ENCODE data around the gene PPP2CA. TPM values are rescaled to one million over a fixed set of nuclear protein-coding genes. Genes with fewer than 3 reads are reported as not detected.

Gene PPP2CA
- total RNA-seq, 1 donor = 76.6 TPM

- TF ChIP-seq CTCF (IDR thresholded peaks at IDR 0.05; ENCODE audit: insufficient read depth, low read length) = no peak
- no peak for DNase-seq (ENCODE audit: low read depth)
- H3K4me3 ChIP-seq (ENCODE audit: low read depth, low read length) = no peak overlapping the region
Observed at GRCh38 chr5:134189031-134189430, 36.8 kb downstream of the PPP2CA start.

GRCh38 chr5:134188092-134188491 is 37.8 kb downstream of the PPP2CA start:
- no peak for TF ChIP-seq CTCF (IDR thresholded peaks at IDR 0.05; ENCODE audit: insufficient read depth, low read length)
- no peak overlapping the region for H3K4me3 ChIP-seq (ENCODE audit: low read depth, low read length)
- DNase-seq (ENCODE audit: low read depth) = no peak

GRCh38 chr5:134184155-134185135 is 41.4 kb downstream of the PPP2CA start:
- peak; percentile 96 for TF ChIP-seq CTCF (IDR thresholded peaks at IDR 0.05; ENCODE audit: insufficient read depth, low read length)
- H3K4me3 ChIP-seq (ENCODE audit: low read depth, low read length) = no peak overlapping the region
- peak; percentile 73 for DNase-seq (ENCODE audit: low read depth)

GRCh38 chr5:134183481-134183880 is 42.4 kb downstream of the PPP2CA start:
- no peak for DNase-seq (ENCODE audit: low read depth)
- H3K4me3 ChIP-seq (ENCODE audit: low read depth, low read length) = no peak overlapping the region
- no peak for TF ChIP-seq CTCF (IDR thresholded peaks at IDR 0.05; ENCODE audit: insufficient read depth, low read length)

GRCh38 chr5:134178096-134178419 is 47.8 kb downstream of the PPP2CA start:
- no peak overlapping the region for H3K4me3 ChIP-seq (ENCODE audit: low read depth, low read length)
- no peak for TF ChIP-seq CTCF (IDR thresholded peaks at IDR 0.05; ENCODE audit: insufficient read depth, low read length)
- DNase-seq (ENCODE audit: low read depth) = no peak

- no peak for TF ChIP-seq CTCF (IDR thresholded peaks at IDR 0.05; ENCODE audit: insufficient read depth, low read length)
- DNase-seq (ENCODE audit: low read depth) = peak; percentile 54
- H3K4me3 ChIP-seq (ENCODE audit: low read depth, low read length) = peak overlapping the region; percentile 87
Observed at GRCh38 chr5:134177369-134178095, 48.3 kb downstream of the PPP2CA start.

Data from fibroblast of the aortic adventitia (primary cell).